HepG2 (cell line): ENCODE results near the gene SEMA3B. TPM values are rescaled to one million over a fixed set of nuclear protein-coding genes. Genes with fewer than 3 reads are reported as not detected.

ENCODE experiments used
- ATAC-seq: fragments of 200-7000 bp; cut with Tn5 transposase; 3 replicates; pipeline ENCODE4 v1.9.1; 2020; ENCODE audit warnings: mild to moderate bottlenecking, moderate library complexity
- BruUV-seq: library from RNA; stranded (reverse); fragments of 400-500 nt; replicated peaks from 2 replicates; lab custom pipeline; 2021; lab: Mats Ljungman, UMichigan
- CTCF ChIA-PET: fragments of 300-600 bp; formaldehyde crosslinking; extraction: SDS; loops from one replicate; lab custom pipeline; 2021; ENCODE audit warnings: low total read pairs, inconsistent platforms, low intra/inter-chr PET ratio; lab: Yijun Ruan, JAX
- POLR2A ChIA-PET: fragments of 350-600 bp; sonication (Branson Sonifier 250); formaldehyde crosslinking; loops from one replicate; lab custom pipeline; 2020; ENCODE audit warnings: antibody characterized with exemption, inconsistent platforms; lab: Yijun Ruan, JAX
- DNase-seq: peaks from one replicate; pipeline ENCODE4 v3.0.0-alpha.2; 2015; ENCODE audit warnings: low spot score
- FAIRE-seq: peaks from 3 replicates; lab custom pipeline; 2011; peaks lifted over from hg19 to GRCh38; lab: Jason Lieb, UNC
- H2AFZ ChIP-seq: one replicate; pipeline ENCODE4 v1.6.1; 2011; ENCODE audit warnings: low read length, inconsistent platforms
- H3K27ac ChIP-seq: fragments of 300-600 bp; 3 replicates; pipeline ENCODE4 v1.8.0; 2011; ENCODE audit warnings: mixed run types, mild to moderate bottlenecking, mixed read lengths, low read length, inconsistent platforms; ENCODE audit not compliant: insufficient read depth; ENCODE audit errors: extremely low read length
- H3K27me3 ChIP-seq, 2 experiments: fragments of 200-600 bp in 1 of 2; 2 replicates in 1 of 2; 3 replicates in 1 of 2; pipeline versions ENCODE4 v1.6.0 to v1.8.0; 2011; ENCODE audit warnings: low read length in 2 of 2, mild to moderate bottlenecking in 2 of 2, moderate library complexity in 2 of 2, inconsistent platforms in 1 of 2; ENCODE audit not compliant: insufficient read depth in 2 of 2, control insufficient read depth in 1 of 2
- H3K36me3 ChIP-seq, 2 experiments: fragments of 200-600 bp in 1 of 2; replicated peaks in 1 of 2; 2 replicates in 1 of 2; 3 replicates in 1 of 2; pipeline versions ENCODE4 v1.5.1 to v1.8.0; 2011; ENCODE audit warnings: low read length in 2 of 2, inconsistent platforms in 1 of 2; ENCODE audit not compliant: insufficient read depth in 2 of 2, control insufficient read depth in 1 of 2
- H3K4me1 ChIP-seq: 2 replicates; pipeline ENCODE4 v1.5.1; 2012; ENCODE audit warnings: low read length, inconsistent platforms; ENCODE audit not compliant: insufficient read depth
- H3K4me2 ChIP-seq: 2 replicates; pipeline ENCODE4 v1.6.0; 2011; ENCODE audit warnings: low read depth, low read length, inconsistent platforms
- H3K4me3 ChIP-seq, 3 experiments: fragments of 200-600 bp in 1 of 3; sonication (generic), shearing (Covaris generic) in 1 of 3; replicated peaks in 1 of 3; 2 replicates each; pipeline ENCODE4 v1.5.1; 2011 to 2016; ENCODE audit warnings: low read length in 3 of 3, inconsistent platforms in 2 of 3, low read depth in 2 of 3, mild to moderate bottlenecking in 2 of 3, control low read depth in 1 of 3, mixed read lengths in 1 of 3; ENCODE audit not compliant: insufficient read depth in 1 of 3
- H3K79me2 ChIP-seq: one replicate; pipeline ENCODE4 v1.6.1; 2011; ENCODE audit warnings: low read length, inconsistent platforms; ENCODE audit not compliant: insufficient read depth
- H3K9ac ChIP-seq: 2 replicates; pipeline ENCODE4 v1.6.0; 2011; ENCODE audit warnings: mild to moderate bottlenecking, low read depth, low read length, inconsistent platforms; ENCODE audit not compliant: insufficient read depth
- H3K9me3 ChIP-seq: 2 replicates; pipeline ENCODE4 v1.5.1; 2012; ENCODE audit warnings: mild to moderate bottlenecking, low read length
- H4K20me1 ChIP-seq: 2 replicates; pipeline ENCODE4 v1.6.0; 2011; ENCODE audit warnings: inconsistent platforms, mild to moderate bottlenecking, low read length, moderate library complexity; ENCODE audit not compliant: insufficient read depth
- AGO2 ChIP-seq: fragments of 200-400 bp; formaldehyde crosslinking; optimal IDR thresholded peaks from 2 replicates; pipeline ENCODE3; 2017; ENCODE audit warnings: mild to moderate bottlenecking, low read depth, low read length, moderate library complexity
- CBX1 ChIP-seq: IDR thresholded peaks from one replicate; pipeline ENCODE4 v1.6.1; 2016; ENCODE audit warnings: antibody characterized with exemption, low read depth
- HOXD1 ChIP-seq: sonication (generic); formaldehyde crosslinking; IDR thresholded peaks from 2 replicates; pipeline ENCODE4 v1.5.0; 2020; ENCODE audit warnings: missing genetic modification reagents
- KDM5B ChIP-seq: sonication (generic); formaldehyde crosslinking; IDR thresholded peaks from 2 replicates; pipeline ENCODE4 v1.4.0; 2020; ENCODE audit warnings: missing genetic modification reagents, mild to moderate bottlenecking, borderline replicate concordance
- MEIS2 ChIP-seq: sonication (generic); formaldehyde crosslinking; IDR thresholded peaks from 2 replicates; pipeline ENCODE4 v1.9.0; 2021; ENCODE audit warnings: mild to moderate bottlenecking, missing genetic modification reagents
- NFKBIZ ChIP-seq: IDR thresholded peaks from 2 replicates; pipeline ENCODE4 v1.6.1; 2018; ENCODE audit warnings: missing genetic modification reagents, missing compliant biosample characterization
- SP140L ChIP-seq: sonication (generic); formaldehyde crosslinking; IDR thresholded peaks from 2 replicates; pipeline ENCODE4 v1.4.0; 2020; ENCODE audit warnings: missing genetic modification reagents, borderline replicate concordance
- SPEN ChIP-seq: sonication (generic); formaldehyde crosslinking; IDR thresholded peaks from 2 replicates; pipeline ENCODE4 v1.5.1; 2020; ENCODE audit warnings: low read depth, mild to moderate bottlenecking, missing genetic modification reagents
- ZNF33B ChIP-seq: sonication (generic); formaldehyde crosslinking; IDR thresholded peaks from 2 replicates; pipeline ENCODE4 v1.5.1; 2020; ENCODE audit warnings: mild to moderate bottlenecking, missing genetic modification reagents
- ZNF451 ChIP-seq: sonication (generic); formaldehyde crosslinking; IDR thresholded peaks from 2 replicates; pipeline ENCODE4 v1.5.0; 2020; ENCODE audit warnings: mild to moderate bottlenecking, missing genetic modification reagents
- ZNF546 ChIP-seq: sonication (generic); formaldehyde crosslinking; conservative IDR thresholded peaks from 2 replicates; pipeline ENCODE4 v1.8.1; 2023; ENCODE audit warnings: mild to moderate bottlenecking, missing genetic modification reagents
- ZNF749 ChIP-seq: sonication (generic); formaldehyde crosslinking; IDR thresholded peaks from 2 replicates; pipeline ENCODE4 v1.8.0; 2022; ENCODE audit warnings: mild to moderate bottlenecking, missing genetic modification reagents, moderate library complexity, borderline replicate concordance
- WGBS: methylation state at CpG from one replicate; pipeline ENCODE4 v1.1.6; 2017; ENCODE audit warnings: low lambda C conversion rate; 5-methylcytosine and 5-hydroxymethylcytosine counted together
- in situ Hi-C: cut with HindIII; loops from 2 replicates; pipeline ENCODE4 v1.10.0; 2017; ENCODE audit warnings: low pct_unique_long_range_greater_than_20kb; ENCODE audit not compliant: extremely low pct_ligation_motif_present
- intact Hi-C: fragments of 100-400 bp; cut with micrococcal nuclease; formaldehyde crosslinking; loops from one replicate; pipeline ENCODE4 v1.10.0; 2022; ENCODE audit not compliant: unreplicated experiment
- polyA plus RNA-seq, 8 experiments: library from polyadenylated mRNA; depleted of rRNA in 3 of 8; stranded (reverse) in 7 of 8; unstranded in 1 of 8; fragments of >200 nt; fragmentation: Illumina TruSeq in 4 of 8; extraction: Trizol in 4 of 8; gene quantifications; 2 replicates each; pipeline versions ENCODE4 v1.2.1 to v1.2.3, GENCODE V29; 2011 to 2016; ENCODE audit warnings: low read depth in 4 of 8, missing spikeins in 1 of 8, mixed read lengths in 1 of 8; ENCODE audit not compliant: insufficient read depth in 1 of 8
- total RNA-seq, 5 experiments: library from RNA; depleted of rRNA; stranded (reverse); fragments of >200 nt; fragmentation: Illumina TruSeq; extraction: Trizol; gene quantifications; 2 replicates each; pipeline ENCODE4 v1.2.3, GENCODE V29; 2016; ENCODE audit warnings: low read depth in 1 of 5
- TF ChIP-seq, protein P1 (sequence below): IDR thresholded peaks from 2 replicates; pipeline ENCODE4 v1.6.1; 2012; ENCODE audit warnings: inconsistent platforms
- TF ChIP-seq, protein P2 (sequence below): sonication (generic); formaldehyde crosslinking; IDR thresholded peaks from 2 replicates; pipeline ENCODE4 v1.5.0; 2020; ENCODE audit warnings: missing genetic modification reagents
- TF ChIP-seq, protein P3 (sequence below): IDR thresholded peaks from 2 replicates; pipeline ENCODE4 v1.6.1; 2016; ENCODE audit warnings: low read depth, control low read depth
- TF ChIP-seq, protein P4 (sequence below): sonication (generic); formaldehyde crosslinking; IDR thresholded peaks from 2 replicates; pipeline ENCODE4 v1.5.0; 2020; ENCODE audit warnings: mild to moderate bottlenecking, low read depth, missing genetic modification reagents, borderline replicate concordance
- TF ChIP-seq, protein P5 (sequence below): sonication (generic); formaldehyde crosslinking; conservative IDR thresholded peaks from 2 replicates; pipeline ENCODE4 v1.8.0; 2022; ENCODE audit warnings: mild to moderate bottlenecking, moderate library complexity, missing genetic modification reagents

The SEMA3B gene
- total and polyA plus RNA-seq, 2 of the 13 experiments (the other 11 are each of a cell fraction or from before 2014, with no cell fraction given): 93.2 to 158 TPM

DNA sequence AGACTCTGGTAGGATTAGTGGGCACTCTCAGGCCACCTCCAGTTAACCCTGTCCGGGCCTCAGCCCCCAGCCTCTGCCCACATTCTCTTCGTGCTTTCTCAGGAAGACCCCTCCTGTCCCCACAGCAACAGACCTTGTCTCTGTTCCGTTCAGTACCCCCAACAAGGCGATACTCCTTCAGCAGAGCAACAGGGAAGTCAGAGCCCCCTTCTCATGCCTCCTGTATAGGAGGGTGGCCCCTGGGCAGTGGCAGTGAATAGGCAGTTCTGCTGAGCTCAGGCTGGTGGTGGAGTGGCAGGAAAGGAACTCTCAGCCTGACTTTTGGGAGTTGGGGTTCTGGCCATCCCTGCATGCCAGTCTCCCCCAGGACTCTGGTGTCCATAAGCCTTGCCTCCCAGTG, 513 bp downstream of the SEMA3B start:
- Histone ChIP-seq H2AFZ (no peak overlapping the region), H3K9me3 (no peaks in the 10 kb centered on the region), H3K4me1 (peaks cover 88% of the 10 kb centered on the region), H3K4me3 (peak overlapping the region; percentile 71 to 88 (median 83)), H4K20me1 (no peaks in the 10 kb centered on the region; the same call in 1 of the 2 replicates), H3K27ac (peak overlapping the region; percentile 88), H3K9ac (peak overlapping the region; percentile 94), H3K36me3 (peaks cover 0 to 8% of the 10 kb centered on the region in 2 experiments; a peak in 3 of 5 replicates), H3K27me3 (no peaks in the 10 kb centered on the region; a peak in 1 of 5 replicates), H3K4me2 (peak overlapping the region; percentile 98), H3K79me2 (peaks cover 33% of the 10 kb centered on the region)
- POLR2A ChIA-PET: interaction anchor here (1.0 to 5.5 kb wide), 13 partner anchors 8 to 74 kb away, joined by 3 to 155 read pairs (median 8); partner anchors contain the start of genes GNAI2, HYAL2, HYAL3 and LSMEM2
- no TSS peak for BruUV-seq
- DNase-seq (no peak), FAIRE-seq (no peak), ATAC-seq (no peak)
- CTCF ChIA-PET: interaction anchor here (1.2 kb wide), 1 partner anchor 9 kb away, joined by 3 read pairs; no protein-coding TSS in a partner anchor
- in situ Hi-C loops: no loop called here
- 0% methylated on average over 4 of the region's 4 CpGs for WGBS
- intact Hi-C loops: no loop called here
- TF ChIP-seq SP140L (no peak), HOXD1 (no peak), SPEN (no peak), ZNF33B (no peak), NFKBIZ (CRISPR knock-in tag) (no peak), ZNF749 (CRISPR knock-in tag) (no peak), MEIS2 (no peak), KDM5B (CRISPR knock-in tag) (peak; percentile 5; the same call in 1 of the 2 replicates), AGO2 (peak; percentile 10), ZNF546 (0 out of 2 replicates have a peak, but pooled peaks have one; percentile 52), ZNF451 (CRISPR knock-in tag) (0 out of 2 replicates have a peak, but pooled peaks have one; percentile 34), CBX1 (no peak)
- TF ChIP-seq, protein P1, sequence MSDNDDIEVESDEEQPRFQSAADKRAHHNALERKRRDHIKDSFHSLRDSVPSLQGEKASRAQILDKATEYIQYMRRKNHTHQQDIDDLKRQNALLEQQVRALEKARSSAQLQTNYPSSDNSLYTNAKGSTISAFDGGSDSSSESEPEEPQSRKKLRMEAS: no peak
- TF ChIP-seq, protein P2, sequence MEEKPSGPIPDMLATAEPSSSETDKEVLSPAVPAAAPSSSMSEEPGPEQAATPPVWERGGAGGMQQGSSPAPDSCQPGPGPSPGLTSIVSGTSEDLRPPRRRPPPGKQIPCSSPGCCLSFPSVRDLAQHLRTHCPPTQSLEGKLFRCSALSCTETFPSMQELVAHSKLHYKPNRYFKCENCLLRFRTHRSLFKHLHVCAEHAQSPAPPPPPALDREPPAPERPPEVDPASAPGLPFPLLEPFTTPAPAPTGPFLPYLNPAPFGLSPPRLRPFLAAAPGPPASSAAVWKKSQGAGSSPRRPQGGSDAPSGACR (CRISPR knock-in tag): no peak
- TF ChIP-seq, protein P3, sequence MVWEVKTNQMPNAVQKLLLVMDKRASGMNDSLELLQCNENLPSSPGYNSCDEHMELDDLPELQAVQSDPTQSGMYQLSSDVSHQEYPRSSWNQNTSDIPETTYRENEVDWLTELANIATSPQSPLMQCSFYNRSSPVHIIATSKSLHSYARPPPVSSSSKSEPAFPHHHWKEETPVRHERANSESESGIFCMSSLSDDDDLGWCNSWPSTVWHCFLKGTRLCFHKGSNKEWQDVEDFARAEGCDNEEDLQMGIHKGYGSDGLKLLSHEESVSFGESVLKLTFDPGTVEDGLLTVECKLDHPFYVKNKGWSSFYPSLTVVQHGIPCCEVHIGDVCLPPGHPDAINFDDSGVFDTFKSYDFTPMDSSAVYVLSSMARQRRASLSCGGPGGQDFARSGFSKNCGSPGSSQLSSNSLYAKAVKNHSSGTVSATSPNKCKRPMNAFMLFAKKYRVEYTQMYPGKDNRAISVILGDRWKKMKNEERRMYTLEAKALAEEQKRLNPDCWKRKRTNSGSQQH: 0 out of 2 replicates have a peak, but pooled peaks have one; percentile 48
- TF ChIP-seq, protein P4, sequence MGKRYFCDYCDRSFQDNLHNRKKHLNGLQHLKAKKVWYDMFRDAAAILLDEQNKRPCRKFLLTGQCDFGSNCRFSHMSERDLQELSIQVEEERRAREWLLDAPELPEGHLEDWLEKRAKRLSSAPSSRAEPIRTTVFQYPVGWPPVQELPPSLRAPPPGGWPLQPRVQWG (CRISPR knock-in tag): no peak
- TF ChIP-seq, protein P5, sequence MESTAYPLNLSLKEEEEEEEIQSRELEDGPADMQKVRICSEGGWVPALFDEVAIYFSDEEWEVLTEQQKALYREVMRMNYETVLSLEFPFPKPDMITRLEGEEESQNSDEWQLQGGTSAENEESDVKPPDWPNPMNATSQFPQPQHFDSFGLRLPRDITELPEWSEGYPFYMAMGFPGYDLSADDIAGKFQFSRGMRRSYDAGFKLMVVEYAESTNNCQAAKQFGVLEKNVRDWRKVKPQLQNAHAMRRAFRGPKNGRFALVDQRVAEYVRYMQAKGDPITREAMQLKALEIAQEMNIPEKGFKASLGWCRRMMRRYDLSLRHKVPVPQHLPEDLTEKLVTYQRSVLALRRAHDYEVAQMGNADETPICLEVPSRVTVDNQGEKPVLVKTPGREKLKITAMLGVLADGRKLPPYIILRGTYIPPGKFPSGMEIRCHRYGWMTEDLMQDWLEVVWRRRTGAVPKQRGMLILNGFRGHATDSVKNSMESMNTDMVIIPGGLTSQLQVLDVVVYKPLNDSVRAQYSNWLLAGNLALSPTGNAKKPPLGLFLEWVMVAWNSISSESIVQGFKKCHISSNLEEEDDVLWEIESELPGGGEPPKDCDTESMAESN (CRISPR knock-in tag): 0 out of 2 replicates have a peak, but pooled peaks have one; percentile 71
